GM19455 (cell line): ENCODE data around the gene ENO4.

Source experiments
- ATAC-seq: cut with Tn5 transposase; IDR thresholded peaks from one replicate; pipeline ENCODE4 v1.9.1; 2021; ENCODE audit not compliant: unreplicated experiment

Gene ENO4

GRCh38 chr10:116831086-116831485 lies 18.2 kb upstream of the ENO4 start:
- no peak for ATAC-seq

GRCh38 chr10:116831790-116832189 lies 17.5 kb upstream of the ENO4 start:
- ATAC-seq, result no peak

- ATAC-seq, result no peak
Measured at GRCh38 chr10:116833986-116834985, 15.0 kb upstream of the ENO4 start.

GRCh38 chr10:116835658-116836057 lies 13.6 kb upstream of the ENO4 start:
- ATAC-seq, result no peak

- no peak for ATAC-seq
Measured at GRCh38 chr10:116836083-116836482, 13.2 kb upstream of the ENO4 start.

GRCh38 chr10:116836902-116837523 lies 12.3 kb upstream of the ENO4 start:
- ATAC-seq, result no peak

- ATAC-seq, result peak; percentile 56
Measured at GRCh38 chr10:116838143-116838725, 11.1 kb upstream of the ENO4 start.

- no peak for ATAC-seq
Measured at GRCh38 chr10:116840389-116841075, 8.8 kb upstream of the ENO4 start.

GRCh38 chr10:116845823-116846222 lies 3.5 kb upstream of the ENO4 start:
- ATAC-seq, result no peak

GRCh38 chr10:116848032-116848943 lies 1.0 kb upstream of the ENO4 start:
- ATAC-seq, result peak; percentile 51

- ATAC-seq, result peak; percentile 24
Measured at GRCh38 chr10:116848944-116849247, 403 bp upstream of the ENO4 start.

- ATAC-seq, result no peak
Measured at GRCh38 chr10:116850058-116850611, 836 bp downstream of the ENO4 start.

- ATAC-seq, result no peak
Measured at GRCh38 chr10:116852246-116852645, 2.9 kb downstream of the ENO4 start.

GRCh38 chr10:116853287-116853686 lies 4.0 kb downstream of the ENO4 start:
- ATAC-seq, result no peak

GRCh38 chr10:116853701-116854100 lies 4.4 kb downstream of the ENO4 start:
- no peak for ATAC-seq

- no peak for ATAC-seq
Measured at GRCh38 chr10:116857156-116857555, 7.9 kb downstream of the ENO4 start.

GRCh38 chr10:116861796-116862195 lies 12.5 kb downstream of the ENO4 start:
- ATAC-seq, result no peak

GRCh38 chr10:116864436-116864835 lies 15.1 kb downstream of the ENO4 start:
- no peak for ATAC-seq

GRCh38 chr10:116866066-116866465 lies 16.8 kb downstream of the ENO4 start:
- no peak for ATAC-seq

- no peak for ATAC-seq
Measured at GRCh38 chr10:116866987-116867595, 17.8 kb downstream of the ENO4 start.
